ENCODE measurements around the gene IFI44. TPM values are rescaled to one million over a fixed set of nuclear protein-coding genes. Genes with fewer than 3 reads are reported as not detected.

The IFI44 gene
- polyA plus RNA-seq, 1 donor (not counting 4 experiments of a cell fraction or from before 2014, with no cell fraction given), result 97.0 TPM

GRCh38 chr1:78676993-78677392, 27.4 kb downstream of the IFI44 start:
- Histone ChIP-seq H2AFZ (ENCODE audit: control insufficient read depth, low read length) (no peak overlapping the region), H3K27ac (ENCODE audit: control insufficient read depth, insufficient read depth, low read length) (no peak overlapping the region), H4K20me1 (ENCODE audit: control insufficient read depth, extremely low read depth, insufficient read depth, low read length) (no peaks in the 10 kb centered on the region), H3K27me3 (ENCODE audit: control insufficient read depth, extremely low read depth, insufficient read depth, low read length) (no peaks in the 10 kb centered on the region), H3K79me2 (ENCODE audit: control insufficient read depth, insufficient read depth, low read length) (no peaks in the 10 kb centered on the region), H3K4me2 (ENCODE audit: control insufficient read depth, extremely low read depth, insufficient read depth, low read depth, low read length) (no peak overlapping the region), H3K36me3 (ENCODE audit: control insufficient read depth in 2 of 2, extremely low read depth in 1 of 2, insufficient read depth in 2 of 2, low read length in 2 of 2) (no peaks in the 10 kb centered on the region), H3K4me3 (ENCODE audit: control insufficient read depth in 2 of 3, extremely low read depth in 1 of 3, insufficient read depth in 2 of 3, low read depth in 1 of 3, low read length in 3 of 3) (no peak overlapping the region), H3K9me3 (ENCODE audit: control insufficient read depth, low read depth, low read length) (no peaks in the 10 kb centered on the region), H3K4me1 (ENCODE audit: control insufficient read depth, extremely low read depth, insufficient read depth, low read length) (no peaks in the 10 kb centered on the region), H3K9me1 (ENCODE audit: control insufficient read depth, extremely low read depth, insufficient read depth, low read length) (no peaks in the 10 kb centered on the region), H3K9ac (ENCODE audit: control insufficient read depth, extremely low read depth, insufficient read depth, low read length) (no peak overlapping the region)
- DNase-seq (ENCODE audit: low read depth, low spot score), result no peak
- dilution Hi-C loops (cut with MboI; ENCODE audit: extremely low pct_ligation_motif_present, low sequenced_read_pairs), result no loop called here
- FAIRE-seq, result no peak
- TF ChIP-seq EZH2 (IDR thresholded peaks at IDR 0.05; ENCODE audit: low read length), result no peak
- no peak for TF ChIP-seq CTCF (optimal IDR thresholded peaks at IDR 0.05 in 1 of 3, IDR thresholded peaks at IDR 0.05 in 1 of 3, conservative IDR thresholded peaks at IDR 0.05 in 1 of 3; ENCODE audit: extremely low read depth in 1 of 3, insufficient read depth in 2 of 3, low read length in 3 of 3)

GRCh38 chr1:78677788-78678187, 28.2 kb downstream of the IFI44 start:
- Histone ChIP-seq H3K9ac (ENCODE audit: control insufficient read depth, extremely low read depth, insufficient read depth, low read length) (no peak overlapping the region), H3K4me1 (ENCODE audit: control insufficient read depth, extremely low read depth, insufficient read depth, low read length) (no peaks in the 10 kb centered on the region), H3K4me3 (ENCODE audit: control insufficient read depth in 2 of 3, extremely low read depth in 1 of 3, insufficient read depth in 2 of 3, low read depth in 1 of 3, low read length in 3 of 3) (no peak overlapping the region), H3K27me3 (ENCODE audit: control insufficient read depth, extremely low read depth, insufficient read depth, low read length) (no peaks in the 10 kb centered on the region), H3K79me2 (ENCODE audit: control insufficient read depth, insufficient read depth, low read length) (no peaks in the 10 kb centered on the region), H2AFZ (ENCODE audit: control insufficient read depth, low read length) (no peak overlapping the region), H3K9me1 (ENCODE audit: control insufficient read depth, extremely low read depth, insufficient read depth, low read length) (no peaks in the 10 kb centered on the region), H3K4me2 (ENCODE audit: control insufficient read depth, extremely low read depth, insufficient read depth, low read depth, low read length) (no peak overlapping the region), H3K36me3 (ENCODE audit: control insufficient read depth in 2 of 2, extremely low read depth in 1 of 2, insufficient read depth in 2 of 2, low read length in 2 of 2) (no peaks in the 10 kb centered on the region), H3K9me3 (ENCODE audit: control insufficient read depth, low read depth, low read length) (no peaks in the 10 kb centered on the region), H4K20me1 (ENCODE audit: control insufficient read depth, extremely low read depth, insufficient read depth, low read length) (no peaks in the 10 kb centered on the region), H3K27ac (ENCODE audit: control insufficient read depth, insufficient read depth, low read length) (no peak overlapping the region)
- no peak for FAIRE-seq
- TF ChIP-seq EZH2 (IDR thresholded peaks at IDR 0.05; ENCODE audit: low read length) (no peak), CTCF (optimal IDR thresholded peaks at IDR 0.05 in 1 of 3, IDR thresholded peaks at IDR 0.05 in 1 of 3, conservative IDR thresholded peaks at IDR 0.05 in 1 of 3; ENCODE audit: extremely low read depth in 1 of 3, insufficient read depth in 2 of 3, low read length in 3 of 3) (no peak)
- no peak for DNase-seq (ENCODE audit: low read depth, low spot score)
- dilution Hi-C loops (cut with MboI; ENCODE audit: extremely low pct_ligation_motif_present, low sequenced_read_pairs), result no loop called here

Measured in keratinocyte (primary cell).